GM20000 (cell line): Measurements from ENCODE around the gene GLYR1.

Experiments
- DNase-seq: peaks from one replicate; pipeline ENCODE4 v3.0.0; 2012; ENCODE audit warnings: low spot score
- CTCF ChIP-seq: IDR thresholded peaks from 2 replicates; pipeline ENCODE4 v1.5.1; 2012; ENCODE audit warnings: mild to moderate bottlenecking, control low read depth; ENCODE audit errors: extremely low read depth, missing control alignments

The GLYR1 gene

GRCh38 chr16:4832698-4833343, 14.3 kb downstream of the GLYR1 start:
- no peak for TF ChIP-seq CTCF
- no peak for DNase-seq

GRCh38 chr16:4831616-4832015, 15.5 kb downstream of the GLYR1 start:
- DNase-seq: no peak
- no peak for TF ChIP-seq CTCF

GRCh38 chr16:4830408-4830807, 16.7 kb downstream of the GLYR1 start:
- no peak for TF ChIP-seq CTCF
- DNase-seq: no peak

- no peak for TF ChIP-seq CTCF
- no peak for DNase-seq
Measured at GRCh38 chr16:4828567-4829321, 18.3 kb downstream of the GLYR1 start.

GRCh38 chr16:4826980-4827379, 20.1 kb downstream of the GLYR1 start:
- no peak for DNase-seq
- no peak for TF ChIP-seq CTCF

GRCh38 chr16:4826526-4826925, 20.6 kb downstream of the GLYR1 start:
- no peak for TF ChIP-seq CTCF
- DNase-seq: no peak

- no peak for DNase-seq
- no peak for TF ChIP-seq CTCF
Measured at GRCh38 chr16:4825196-4825595, 21.9 kb downstream of the GLYR1 start.
